ENCODE measurements around the gene GLCE. TPM values are rescaled to one million over a fixed set of nuclear protein-coding genes. Genes with fewer than 3 reads are reported as not detected.

The GLCE gene
- total and polyA plus RNA-seq, 4 donors, result 6.8 to 26.3 (median 13.7) TPM

- TF ChIP-seq, protein P1, sequence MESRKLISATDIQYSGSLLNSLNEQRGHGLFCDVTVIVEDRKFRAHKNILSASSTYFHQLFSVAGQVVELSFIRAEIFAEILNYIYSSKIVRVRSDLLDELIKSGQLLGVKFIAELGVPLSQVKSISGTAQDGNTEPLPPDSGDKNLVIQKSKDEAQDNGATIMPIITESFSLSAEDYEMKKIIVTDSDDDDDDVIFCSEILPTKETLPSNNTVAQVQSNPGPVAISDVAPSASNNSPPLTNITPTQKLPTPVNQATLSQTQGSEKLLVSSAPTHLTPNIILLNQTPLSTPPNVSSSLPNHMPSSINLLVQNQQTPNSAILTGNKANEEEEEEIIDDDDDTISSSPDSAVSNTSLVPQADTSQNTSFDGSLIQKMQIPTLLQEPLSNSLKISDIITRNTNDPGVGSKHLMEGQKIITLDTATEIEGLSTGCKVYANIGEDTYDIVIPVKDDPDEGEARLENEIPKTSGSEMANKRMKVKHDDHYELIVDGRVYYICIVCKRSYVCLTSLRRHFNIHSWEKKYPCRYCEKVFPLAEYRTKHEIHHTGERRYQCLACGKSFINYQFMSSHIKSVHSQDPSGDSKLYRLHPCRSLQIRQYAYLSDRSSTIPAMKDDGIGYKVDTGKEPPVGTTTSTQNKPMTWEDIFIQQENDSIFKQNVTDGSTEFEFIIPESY (IDR thresholded peaks at IDR 0.05), result no peak
- TF ChIP-seq HNF4A (conservative IDR thresholded peaks at IDR 0.05) (no peak), JUND (IDR thresholded peaks at IDR 0.05) (no peak), TAF1 (conservative IDR thresholded peaks at IDR 0.05) (no peak)
These were observed 116.9 kb downstream of the GLCE start (continued) for GRCh38 chr15:69277316-69277715.

DNA sequence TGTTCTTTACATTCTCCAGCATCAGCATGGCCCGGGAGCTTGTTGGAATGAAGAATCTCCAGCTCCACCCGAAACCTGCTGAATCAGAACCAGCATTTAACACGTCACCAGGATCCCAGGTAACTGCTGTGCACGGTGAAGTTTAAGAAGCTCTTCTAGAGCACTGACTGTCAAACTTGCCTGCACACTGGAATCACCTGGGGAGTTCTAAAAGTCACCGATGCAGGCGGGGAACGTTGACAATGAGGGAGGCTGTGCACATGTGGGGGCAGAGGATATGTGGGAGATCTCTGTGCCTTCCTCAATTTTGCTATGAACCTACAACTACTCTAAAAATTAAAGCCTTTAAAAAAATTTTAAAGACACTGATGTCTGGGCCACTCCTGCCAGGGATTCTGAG lies 119.2 kb downstream of the GLCE start:
- H3K27ac ChIP-seq (ENCODE audit: low read depth in 1 of 2, low read length in 2 of 2), result no peak overlapping the region
- 89% methylated on average over 7 of the region's 7 CpGs for WGBS
- no peaks in the 10 kb centered on the region for H3K27me3 ChIP-seq (ENCODE audit: control insufficient read depth in 4 of 4, insufficient read depth in 4 of 4, low read length in 3 of 4)
- H3K36me3 ChIP-seq (ENCODE audit: control insufficient read depth in 4 of 4, insufficient read depth in 3 of 4, low read depth in 1 of 4, low read length in 3 of 4), result no peaks in the 10 kb centered on the region
- H3K4me3 ChIP-seq (ENCODE audit: low read depth in 1 of 3, low read length in 3 of 3), result no peak overlapping the region
- no peak overlapping the region for H3K9ac ChIP-seq (ENCODE audit: low read depth in 1 of 2, low read length in 2 of 2)
- H3K9me3 ChIP-seq (ENCODE audit: control insufficient read depth in 4 of 4, low read length in 3 of 4), result no peaks in the 10 kb centered on the region
- no peaks in the 10 kb centered on the region for H3K4me1 ChIP-seq (ENCODE audit: control insufficient read depth in 4 of 4, insufficient read depth in 4 of 4, low read length in 3 of 4)
- no peak for DNase-seq (ENCODE audit: low spot score)
- TF ChIP-seq HNF4G (IDR thresholded peaks at IDR 0.05) (no peak), ATF3 (IDR thresholded peaks at IDR 0.05) (no peak), HNF4A (conservative IDR thresholded peaks at IDR 0.05) (no peak), CTCF (IDR thresholded peaks at IDR 0.05; ENCODE audit: low read depth, low read length, missing input control) (no peak), REST (IDR thresholded peaks at IDR 0.05) (no peak), RAD21 (IDR thresholded peaks at IDR 0.05) (no peak), GABPA (IDR thresholded peaks at IDR 0.05 in 1 of 2, conservative IDR thresholded peaks at IDR 0.05 in 1 of 2) (no peak), SP1 (IDR thresholded peaks at IDR 0.05) (no peak), FOXA1 (IDR thresholded peaks at IDR 0.05) (no peak)
- TF ChIP-seq, protein P2, sequence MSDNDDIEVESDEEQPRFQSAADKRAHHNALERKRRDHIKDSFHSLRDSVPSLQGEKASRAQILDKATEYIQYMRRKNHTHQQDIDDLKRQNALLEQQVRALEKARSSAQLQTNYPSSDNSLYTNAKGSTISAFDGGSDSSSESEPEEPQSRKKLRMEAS (IDR thresholded peaks at IDR 0.05), result no peak

DNA sequence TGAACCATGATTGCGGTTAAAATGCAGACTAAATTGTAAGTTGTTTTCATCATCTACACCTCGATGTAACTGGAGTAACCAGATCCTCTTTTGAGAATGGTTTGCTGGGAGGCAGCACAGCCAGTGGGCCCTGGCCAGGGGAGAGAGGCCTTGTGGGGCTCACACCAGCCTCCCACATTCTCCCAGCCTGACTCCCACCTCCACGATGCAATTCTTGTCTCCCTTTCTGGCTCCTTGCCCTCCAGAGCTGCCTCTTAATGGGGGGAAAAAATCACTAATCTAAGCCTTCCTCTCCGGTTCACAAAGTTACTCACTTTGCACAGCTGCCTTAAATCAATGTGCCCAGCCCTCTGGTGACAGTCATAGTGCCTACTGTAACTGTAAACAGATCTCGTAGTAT lies 120.3 kb downstream of the GLCE start:
- no peaks in the 10 kb centered on the region for H3K4me1 ChIP-seq (ENCODE audit: control insufficient read depth in 4 of 4, insufficient read depth in 4 of 4, low read length in 3 of 4)
- H3K9ac ChIP-seq (ENCODE audit: low read depth in 1 of 2, low read length in 2 of 2), result no peak overlapping the region
- H3K36me3 ChIP-seq (ENCODE audit: control insufficient read depth in 4 of 4, insufficient read depth in 3 of 4, low read depth in 1 of 4, low read length in 3 of 4), result no peaks in the 10 kb centered on the region
- TF ChIP-seq RXRA (IDR thresholded peaks at IDR 0.05), result no peak
- TF ChIP-seq JUND (IDR thresholded peaks at IDR 0.05), result no peak
- no peak for TF ChIP-seq YY1 (IDR thresholded peaks at IDR 0.05)
- TF ChIP-seq HNF4A (conservative IDR thresholded peaks at IDR 0.05), result no peak
- H3K27me3 ChIP-seq (ENCODE audit: control insufficient read depth in 4 of 4, insufficient read depth in 4 of 4, low read length in 3 of 4), result no peaks in the 10 kb centered on the region
- no peak for DNase-seq (ENCODE audit: low spot score)
- WGBS, result 82% methylated on average over 5 of the region's 5 CpGs
- H3K4me3 ChIP-seq (ENCODE audit: low read depth in 1 of 3, low read length in 3 of 3), result no peak overlapping the region
- no peak overlapping the region for H3K27ac ChIP-seq (ENCODE audit: low read depth in 1 of 2, low read length in 2 of 2)
- no peaks in the 10 kb centered on the region for H3K9me3 ChIP-seq (ENCODE audit: control insufficient read depth in 4 of 4, low read length in 3 of 4)

All from liver (tissue), 9 donors.